Activated effector memory CD4-positive, alpha-beta T cell treated with Interleukin-2 at 50 U/mL for 16 hours (primary cell): ENCODE measurements around the gene SAMD8.
"Not testable (repeated sequence)": the region's sequence is repeated elsewhere in the genome, so short reads cannot be mapped to it uniquely, and the experiment has no call there.

Experiments
- DNase-seq: peaks from one replicate; pipeline ENCODE4 v3.0.0-alpha.2; 2020

SAMD8 gene

GRCh38 chr10:75086278-75086934, 25.1 kb upstream of the SAMD8 start:
- no peak for DNase-seq

DNA sequence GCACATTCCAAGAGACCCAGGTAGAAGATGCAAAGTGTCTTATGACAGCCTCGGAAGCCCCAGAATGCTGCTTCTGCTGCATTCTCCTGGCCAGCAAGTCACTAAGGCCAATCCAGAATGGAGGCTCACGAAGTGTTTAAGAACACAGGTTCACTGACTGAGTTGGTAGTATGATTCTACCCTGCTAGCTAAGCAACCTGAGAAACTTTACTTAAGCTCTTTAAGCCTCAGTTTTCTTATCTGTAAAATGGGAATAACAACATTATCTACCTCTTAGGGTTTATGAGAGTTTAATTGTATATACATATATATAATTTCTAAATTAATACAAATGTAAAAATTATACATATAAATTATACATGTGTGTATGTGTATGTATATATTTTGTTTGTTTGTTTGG, 22.8 kb upstream of the SAMD8 start:
- no peak for DNase-seq

DNA sequence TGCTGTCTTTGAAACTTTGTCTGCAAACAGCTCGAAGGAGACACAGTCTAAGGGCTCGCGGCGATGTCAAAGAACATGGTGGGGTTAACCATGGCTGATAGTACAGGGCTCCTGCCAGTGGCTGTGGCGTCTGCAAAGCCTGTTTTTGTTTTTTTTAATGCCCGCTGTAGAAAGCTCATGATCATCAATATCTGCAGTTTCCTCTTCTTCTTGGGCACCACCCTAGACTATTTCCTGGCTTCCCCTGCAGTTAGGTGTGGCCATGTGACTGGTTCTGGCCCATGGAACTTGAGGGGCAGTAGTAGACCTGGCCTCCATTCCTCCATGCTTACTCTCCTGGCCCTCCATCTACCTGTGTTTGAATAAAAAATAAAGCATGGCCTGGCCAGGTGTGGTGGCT, 21.8 kb upstream of the SAMD8 start:
- DNase-seq = no peak

- DNase-seq = no peak
Measured at GRCh38 chr10:75091146-75091545, 20.3 kb upstream of the SAMD8 start.

GRCh38 chr10:75094465-75094864, 17.0 kb upstream of the SAMD8 start:
- no peak for DNase-seq

DNA sequence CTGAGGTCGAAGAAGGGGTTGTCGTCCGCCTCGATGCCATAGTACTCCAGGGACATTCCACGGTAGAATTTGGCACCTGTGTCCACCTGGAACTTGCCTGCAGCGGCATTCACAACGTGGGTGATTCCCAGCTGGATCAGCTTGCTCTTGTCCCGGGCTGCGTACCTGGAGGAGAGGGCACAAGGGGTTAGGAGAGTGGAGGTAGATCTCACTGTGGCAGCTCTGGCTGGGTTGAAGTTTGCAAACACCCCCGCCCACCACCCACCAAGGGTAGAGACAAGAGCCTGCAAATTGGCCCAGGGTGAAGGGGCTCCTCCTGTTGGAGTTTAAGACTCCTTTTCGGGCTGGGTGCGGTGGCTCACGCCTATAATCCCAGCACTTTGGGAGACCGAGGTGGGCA, 15.8 kb upstream of the SAMD8 start:
- DNase-seq = no peak

GRCh38 chr10:75096749-75097148, 14.7 kb upstream of the SAMD8 start:
- DNase-seq = no peak

- no peak for DNase-seq
Measured at GRCh38 chr10:75097666-75098285, 13.7 kb upstream of the SAMD8 start.

GRCh38 chr10:75098902-75099673, 12.4 kb upstream of the SAMD8 start:
- DNase-seq = no peak

GRCh38 chr10:75099952-75100763, 11.3 kb upstream of the SAMD8 start:
- DNase-seq = peak; percentile 64

GRCh38 chr10:75100764-75101291, 10.6 kb upstream of the SAMD8 start:
- DNase-seq = no peak

DNA sequence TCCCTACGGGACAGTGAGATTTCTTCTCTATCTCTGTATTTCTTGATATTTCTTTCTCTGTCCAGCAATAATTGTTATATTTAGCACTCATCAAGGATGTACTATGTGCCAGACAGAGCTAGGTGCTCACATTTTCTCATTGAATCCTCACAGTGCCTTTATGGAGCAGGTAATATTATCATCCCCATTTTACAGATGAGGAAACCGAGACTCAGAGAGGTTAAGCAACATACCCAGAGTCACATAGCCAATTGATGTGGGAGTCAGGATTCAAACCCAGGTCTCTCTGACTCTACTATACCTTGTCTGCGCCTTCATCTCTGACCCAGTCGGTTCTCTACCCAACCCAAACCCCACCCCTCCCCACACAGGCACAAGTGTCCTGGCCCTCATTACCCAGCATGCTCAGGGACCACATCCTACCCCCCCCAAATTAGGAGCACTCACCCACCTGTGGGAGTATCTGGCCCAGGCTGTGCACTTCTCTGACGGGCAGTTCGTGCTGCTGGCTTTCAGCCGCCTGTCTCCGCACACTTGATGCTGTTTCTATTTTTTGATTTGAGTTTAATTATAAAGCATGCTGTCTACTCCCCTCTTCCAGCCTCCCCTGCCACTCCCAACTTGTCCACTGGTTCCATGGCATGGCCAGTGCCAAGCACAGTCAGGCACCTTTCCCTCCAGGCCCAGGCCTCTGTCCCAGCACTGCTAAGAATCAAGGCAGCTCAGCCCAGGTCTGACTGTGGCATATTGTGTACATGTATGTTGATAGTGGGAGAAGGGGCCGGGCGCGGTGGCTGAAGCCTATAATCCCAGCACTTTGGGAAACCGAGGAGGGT, 9.8 kb upstream of the SAMD8 start:
- no peak for DNase-seq

DNA sequence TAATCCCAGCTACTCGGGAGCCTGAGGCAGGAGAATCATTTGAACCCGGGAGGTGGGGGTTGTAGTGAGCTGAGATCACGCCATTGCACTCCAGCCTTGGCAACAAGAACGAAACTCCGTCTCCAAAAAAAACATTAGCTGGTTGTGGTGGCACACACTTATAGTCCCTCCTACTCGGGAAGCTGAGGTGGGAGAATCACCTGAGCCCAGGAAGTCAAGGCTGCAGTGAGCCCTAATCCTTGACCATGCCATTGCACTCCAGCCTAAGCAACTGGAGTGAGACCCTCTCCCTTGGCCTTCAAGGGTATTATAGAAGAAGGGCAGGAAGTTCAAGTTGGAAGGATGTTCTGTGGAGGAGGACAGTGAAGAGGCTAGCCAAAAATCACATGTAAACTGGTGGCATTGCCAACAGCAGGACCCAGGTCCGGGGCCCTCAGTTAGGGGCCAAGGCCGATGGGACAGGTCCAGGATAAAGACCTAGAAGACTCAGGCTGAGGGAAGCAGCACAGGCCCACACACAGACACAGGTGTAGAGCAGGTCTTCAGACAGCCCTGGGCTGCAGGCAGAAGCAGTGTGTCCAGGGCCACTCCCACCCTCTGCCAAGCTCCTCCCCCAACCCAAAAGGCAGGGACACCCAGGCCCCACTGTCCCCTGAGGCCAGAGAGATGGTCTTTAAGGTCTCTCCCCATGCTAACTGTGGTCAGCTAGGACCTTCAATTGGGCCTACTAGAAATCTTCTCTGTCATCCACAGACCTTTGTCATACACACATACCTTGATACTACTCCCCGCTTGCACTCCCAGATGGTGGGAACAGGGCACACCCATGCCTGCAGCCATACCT, 8.4 kb upstream of the SAMD8 start:
- DNase-seq = no peak

- no peak for DNase-seq
Measured at GRCh38 chr10:75103881-75104686, 7.4 kb upstream of the SAMD8 start.

GRCh38 chr10:75104842-75105241, 6.6 kb upstream of the SAMD8 start:
- DNase-seq = no peak

DNA sequence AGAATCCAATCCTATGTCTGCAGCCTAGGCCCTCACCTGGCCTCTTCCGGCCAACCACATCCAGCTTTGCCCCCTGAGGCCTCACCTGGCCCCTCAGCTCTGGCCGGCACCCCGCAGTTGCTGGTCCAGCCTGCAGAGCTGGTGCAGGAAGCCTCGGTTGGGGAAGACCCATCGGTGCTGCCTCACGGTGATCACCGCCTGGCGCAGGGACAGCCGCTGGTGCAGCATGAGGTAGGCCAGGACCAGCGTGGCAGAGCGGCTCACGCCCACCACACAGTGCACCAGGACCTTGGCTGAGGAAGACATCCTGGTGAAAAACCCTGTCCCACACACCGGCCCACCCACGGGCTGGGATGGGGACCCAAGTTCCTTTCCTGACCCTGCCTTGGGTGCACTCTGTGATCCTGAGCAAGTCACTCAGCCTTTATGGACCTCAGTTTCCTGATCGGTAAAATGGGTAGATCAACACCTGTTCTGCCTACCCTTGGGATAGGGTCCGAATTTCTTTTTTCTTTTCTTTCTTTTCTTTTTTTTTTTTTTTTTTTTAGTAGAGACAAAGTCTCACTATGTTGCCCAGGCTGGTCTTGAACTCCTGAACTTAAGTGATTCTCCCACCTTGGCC, 5.8 kb upstream of the SAMD8 start:
- no peak for DNase-seq

DNA sequence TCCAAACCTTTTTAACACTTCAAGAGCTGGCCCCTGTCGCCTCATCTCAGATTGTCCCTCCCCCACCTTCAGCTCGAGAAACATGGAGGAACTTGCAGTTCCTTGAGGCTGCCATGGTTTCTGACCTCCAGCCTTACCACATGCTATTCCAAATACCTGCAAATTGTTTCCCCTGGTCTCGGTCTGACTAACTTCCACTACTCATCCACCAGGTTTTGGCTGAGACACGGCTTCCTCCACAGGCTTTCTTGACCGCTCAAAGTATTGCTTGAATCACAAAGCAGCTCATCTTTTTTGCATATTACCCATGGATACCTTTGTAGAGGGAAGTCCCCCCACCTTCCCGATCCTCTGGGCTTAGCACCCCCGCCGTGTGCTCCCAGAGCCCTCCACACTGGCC, 5.2 kb upstream of the SAMD8 start:
- no peak for DNase-seq

GRCh38 chr10:75106891-75107290, 4.6 kb upstream of the SAMD8 start:
- not testable (repeated sequence) for DNase-seq

DNA sequence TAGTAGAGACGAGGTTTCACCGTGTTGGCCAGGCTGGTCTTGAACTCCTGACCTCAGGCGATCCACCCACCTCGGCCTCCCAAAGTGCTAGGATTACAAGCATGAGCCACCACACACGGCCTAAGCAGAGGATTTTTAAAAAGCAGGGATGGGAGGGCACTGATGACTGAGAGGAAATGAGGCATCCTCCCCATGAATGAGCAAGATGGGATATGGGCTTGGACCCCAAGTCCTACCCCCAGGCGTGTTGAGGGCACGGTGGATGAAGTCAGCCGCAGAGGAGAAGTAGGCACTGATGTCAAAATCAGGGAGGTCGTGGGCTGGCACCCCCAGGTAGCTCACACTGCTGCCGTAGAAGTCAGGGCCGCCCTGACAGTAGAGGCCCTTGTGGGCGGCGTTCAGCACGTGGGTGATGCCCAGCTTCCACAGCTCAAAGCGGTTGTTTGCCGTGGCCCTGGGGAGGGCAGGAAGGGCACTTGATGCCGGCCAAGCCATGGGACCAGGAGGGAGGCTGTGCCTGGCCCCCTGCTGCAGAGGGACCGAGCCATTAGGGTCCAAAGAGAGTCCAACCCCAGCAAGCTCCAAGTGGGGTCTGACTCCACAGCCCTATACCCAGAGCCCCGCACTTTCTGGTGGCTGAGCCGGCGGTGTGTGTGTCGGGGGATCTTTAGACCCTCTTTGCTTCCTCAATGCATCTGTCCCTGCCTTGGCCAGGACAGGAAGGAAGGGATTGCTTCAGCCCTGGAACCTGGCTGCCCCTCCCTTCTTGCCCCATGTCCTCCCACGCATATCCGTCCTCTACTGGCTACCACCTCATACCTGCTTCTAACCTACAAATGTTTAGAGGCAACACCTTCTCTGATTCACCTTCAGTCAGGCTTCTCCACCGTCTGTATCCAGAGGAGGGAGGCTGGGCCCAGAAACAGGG, 3.4 kb upstream of the SAMD8 start:
- DNase-seq = no peak
